Panc1 (cell line): ENCODE data around the gene CAPN8. TPM values are rescaled to one million over a fixed set of nuclear protein-coding genes. Genes with fewer than 3 reads are reported as not detected.

Experiments
- ATAC-seq: fragments of 200-7000 bp; cut with Tn5 transposase; 2 replicates; pipeline ENCODE4 v1.9.1; 2020; ENCODE audit warnings: mild to moderate bottlenecking, moderate library complexity
- Bru-seq: library from RNA; stranded (reverse); fragments of 400-500 nt; gene quantifications from one replicate; lab custom pipeline; 2021; lab: Mats Ljungman, UMichigan
- BruChase-seq, 2 experiments: library from RNA; stranded (reverse); fragments of 400-500 nt; gene quantifications; one replicate each; lab custom pipeline; 2021; lab: Mats Ljungman, UMichigan
- BruUV-seq: library from RNA; stranded (reverse); fragments of 400-500 nt; replicated peaks from 2 replicates; lab custom pipeline; 2021; lab: Mats Ljungman, UMichigan
- CTCF ChIA-PET: fragments of 300-600 bp; sonication (Branson Sonifier 250); formaldehyde crosslinking; loops from one replicate; lab custom pipeline; 2022; ENCODE audit warnings: antibody characterized with exemption; lab: Charles Lee
- POLR2A ChIA-PET: fragments of 300-600 bp; sonication (Branson Sonifier 250); formaldehyde crosslinking; loops from one replicate; lab custom pipeline; 2022; ENCODE audit warnings: antibody characterized with exemption; lab: Charles Lee
- DNase-seq: peaks from one replicate; pipeline ENCODE4 v3.0.0-alpha.2; 2010; ENCODE audit warnings: low read depth, low spot score
- H3K27ac ChIP-seq: 2 replicates; pipeline ENCODE4 v1.5.1; 2011; ENCODE audit warnings: mild to moderate bottlenecking, low read length, inconsistent platforms
- H3K27me3 ChIP-seq: fragments of 200-500 bp; sonication (Bioruptor generic); 2 replicates; pipeline ENCODE4 v1.6.0; 2014; ENCODE audit warnings: low read length, inconsistent platforms; ENCODE audit not compliant: control insufficient read depth, insufficient read depth
- H3K36me3 ChIP-seq: fragments of 200-500 bp; sonication (Bioruptor generic); 2 replicates; pipeline ENCODE4 v1.5.1; 2014; ENCODE audit warnings: inconsistent platforms, mild to moderate bottlenecking, low read length, moderate library complexity; ENCODE audit not compliant: control insufficient read depth, insufficient read depth
- H3K4me1 ChIP-seq: 2 replicates; pipeline ENCODE4 v1.5.1; 2011; ENCODE audit warnings: inconsistent platforms, mild to moderate bottlenecking, low read length, moderate library complexity; ENCODE audit not compliant: control insufficient read depth, insufficient read depth
- H3K4me3 ChIP-seq, 2 experiments: 2 replicates each; pipeline ENCODE4 v1.5.1; 2011 to 2012; ENCODE audit warnings: low read depth in 2 of 2, low read length in 2 of 2, mild to moderate bottlenecking in 2 of 2, inconsistent platforms in 1 of 2, moderate library complexity in 1 of 2
- H3K9me3 ChIP-seq: fragments of 200-500 bp; sonication (Bioruptor generic); 2 replicates; pipeline ENCODE4 v1.5.1; 2014; ENCODE audit warnings: low read depth, mild to moderate bottlenecking, inconsistent platforms, low read length, moderate library complexity; ENCODE audit not compliant: control insufficient read depth, insufficient read depth
- POLR2AphosphoS5 ChIP-seq: IDR thresholded peaks from 2 replicates; pipeline ENCODE4 v1.6.1; 2012; ENCODE audit warnings: mild to moderate bottlenecking, low read depth, low read length, moderate library complexity
- SIN3A ChIP-seq: IDR thresholded peaks from 2 replicates; pipeline ENCODE4 v1.6.1; 2012; ENCODE audit warnings: low read depth, mild to moderate bottlenecking, low read length, moderate library complexity, borderline replicate concordance; ENCODE audit not compliant: insufficient read depth
- TCF7L2 ChIP-seq: IDR thresholded peaks from 2 replicates; pipeline ENCODE4 v1.6.1; 2011; ENCODE audit warnings: mild to moderate bottlenecking, low read depth, low read length, inconsistent platforms
- in situ Hi-C: cut with HindIII; loops from 2 replicates; pipeline ENCODE4 v1.10.0; 2016; ENCODE audit warnings: low sequenced_read_pairs, low pct_unique_long_range_greater_than_20kb
- intact Hi-C: fragments of 100-400 bp; cut with micrococcal nuclease; formaldehyde crosslinking; loops from one replicate; pipeline ENCODE4 v1.10.0; 2022; ENCODE audit not compliant: unreplicated experiment
- long read RNA-seq: library from polyadenylated mRNA; unstranded; transcript quantifications from one replicate; pipeline ENCODE4 v2.0.0, GENCODE V29; 2021; ENCODE audit not compliant: unreplicated experiment
- polyA plus RNA-seq: library from polyadenylated mRNA; unstranded; fragments of >200 nt; gene quantifications from one replicate; pipeline ENCODE4 v1.2.1, GENCODE V29; 2012; ENCODE audit warnings: missing spikeins; ENCODE audit not compliant: insufficient read length
- total RNA-seq: library from RNA; stranded (reverse); gene quantifications from one replicate; pipeline ENCODE4 v1.2.1, GENCODE V29; 2021; ENCODE audit not compliant: unreplicated experiment
- TF ChIP-seq, protein P1 (sequence below): fragments of 450-650 bp; IDR thresholded peaks from 2 replicates; pipeline ENCODE4 v1.5.1; 2017; ENCODE audit warnings: mild to moderate bottlenecking
- TF ChIP-seq, protein P2 (sequence below), 2 experiments: IDR thresholded peaks; 2 replicates each; pipeline ENCODE4 v1.6.1; 2011 to 2012; ENCODE audit warnings: low read depth in 2 of 2, control low read depth in 1 of 2, low read length in 1 of 2, mild to moderate bottlenecking in 1 of 2, moderate library complexity in 1 of 2; ENCODE audit not compliant: insufficient read depth in 1 of 2

Gene CAPN8
- total RNA-seq (0.28 TPM), Bru-seq, nascent RNA (percentile 15 among the genes with signal in this experiment), BruChase-seq, experiment 1, labeled RNA remaining after a 2-hour chase (percentile 15 among the genes with signal in this experiment), BruChase-seq, experiment 2, labeled RNA remaining after a 6-hour chase (percentile 17 among the genes with signal in this experiment)
- polyA plus RNA-seq = 0.22 TPM
- long read RNA-seq = 0 reads

DNA sequence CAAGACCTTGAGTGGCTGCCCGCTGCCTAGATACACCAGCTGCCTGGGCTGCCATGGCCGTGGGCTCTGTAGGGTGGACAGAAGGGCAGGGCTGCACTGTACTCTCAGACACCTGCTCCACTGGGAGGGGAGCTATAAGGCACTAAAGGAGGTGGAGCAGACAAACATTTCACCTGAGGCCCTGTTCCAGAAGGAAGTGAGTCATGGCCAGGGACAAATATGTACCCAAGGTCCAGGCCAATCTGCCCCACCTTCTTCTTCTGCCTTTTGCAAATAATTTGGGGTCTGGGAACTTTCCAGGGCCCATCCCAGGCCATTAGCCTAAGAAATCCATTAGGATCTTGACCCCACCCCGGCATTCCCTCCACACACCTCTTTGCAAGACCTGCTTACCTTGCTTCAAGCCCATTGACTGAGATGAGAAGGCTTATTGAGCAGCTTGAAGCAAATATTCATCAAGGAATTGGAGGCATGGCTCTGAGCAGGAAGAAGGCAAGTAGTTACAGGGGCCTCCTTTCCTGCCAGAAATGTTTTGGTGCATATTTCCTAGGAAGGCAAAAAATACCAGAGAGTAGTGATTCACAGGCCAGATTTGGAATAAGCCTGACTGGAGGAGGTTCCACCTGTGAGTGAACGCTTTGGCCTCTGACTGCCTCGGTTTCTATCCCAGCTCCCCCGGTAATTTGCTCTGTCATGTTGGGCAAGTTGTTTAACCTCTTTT, at the start of gene CAPN8:
Gene CAPN8 (minus strand): TSS at position 110 of the 721 bp plus-strand sequence. CDS start 55 bp downstream, at position 55.
- intact Hi-C loops (no loop called here), in situ Hi-C loops (no loop called here)
- Histone ChIP-seq H3K4me1 (no peaks in the 10 kb centered on the region; the same call in 1 of the 2 replicates), H3K4me3 (no peak within 1 kb of the TSS), H3K36me3 (no peaks in the 10 kb centered on the region), H3K9me3 (no peaks in the 10 kb centered on the region), H3K27me3 (no peaks in the 10 kb centered on the region), H3K27ac (no peak within 1 kb of the TSS)
- no TSS peak for BruUV-seq
- DNase-seq = no peak
- TF ChIP-seq, protein P1, sequence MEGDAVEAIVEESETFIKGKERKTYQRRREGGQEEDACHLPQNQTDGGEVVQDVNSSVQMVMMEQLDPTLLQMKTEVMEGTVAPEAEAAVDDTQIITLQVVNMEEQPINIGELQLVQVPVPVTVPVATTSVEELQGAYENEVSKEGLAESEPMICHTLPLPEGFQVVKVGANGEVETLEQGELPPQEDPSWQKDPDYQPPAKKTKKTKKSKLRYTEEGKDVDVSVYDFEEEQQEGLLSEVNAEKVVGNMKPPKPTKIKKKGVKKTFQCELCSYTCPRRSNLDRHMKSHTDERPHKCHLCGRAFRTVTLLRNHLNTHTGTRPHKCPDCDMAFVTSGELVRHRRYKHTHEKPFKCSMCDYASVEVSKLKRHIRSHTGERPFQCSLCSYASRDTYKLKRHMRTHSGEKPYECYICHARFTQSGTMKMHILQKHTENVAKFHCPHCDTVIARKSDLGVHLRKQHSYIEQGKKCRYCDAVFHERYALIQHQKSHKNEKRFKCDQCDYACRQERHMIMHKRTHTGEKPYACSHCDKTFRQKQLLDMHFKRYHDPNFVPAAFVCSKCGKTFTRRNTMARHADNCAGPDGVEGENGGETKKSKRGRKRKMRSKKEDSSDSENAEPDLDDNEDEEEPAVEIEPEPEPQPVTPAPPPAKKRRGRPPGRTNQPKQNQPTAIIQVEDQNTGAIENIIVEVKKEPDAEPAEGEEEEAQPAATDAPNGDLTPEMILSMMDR = no peak
- no peak for TF ChIP-seq SIN3A
- TF ChIP-seq TCF7L2 = no peak
- TF ChIP-seq, protein P2, sequence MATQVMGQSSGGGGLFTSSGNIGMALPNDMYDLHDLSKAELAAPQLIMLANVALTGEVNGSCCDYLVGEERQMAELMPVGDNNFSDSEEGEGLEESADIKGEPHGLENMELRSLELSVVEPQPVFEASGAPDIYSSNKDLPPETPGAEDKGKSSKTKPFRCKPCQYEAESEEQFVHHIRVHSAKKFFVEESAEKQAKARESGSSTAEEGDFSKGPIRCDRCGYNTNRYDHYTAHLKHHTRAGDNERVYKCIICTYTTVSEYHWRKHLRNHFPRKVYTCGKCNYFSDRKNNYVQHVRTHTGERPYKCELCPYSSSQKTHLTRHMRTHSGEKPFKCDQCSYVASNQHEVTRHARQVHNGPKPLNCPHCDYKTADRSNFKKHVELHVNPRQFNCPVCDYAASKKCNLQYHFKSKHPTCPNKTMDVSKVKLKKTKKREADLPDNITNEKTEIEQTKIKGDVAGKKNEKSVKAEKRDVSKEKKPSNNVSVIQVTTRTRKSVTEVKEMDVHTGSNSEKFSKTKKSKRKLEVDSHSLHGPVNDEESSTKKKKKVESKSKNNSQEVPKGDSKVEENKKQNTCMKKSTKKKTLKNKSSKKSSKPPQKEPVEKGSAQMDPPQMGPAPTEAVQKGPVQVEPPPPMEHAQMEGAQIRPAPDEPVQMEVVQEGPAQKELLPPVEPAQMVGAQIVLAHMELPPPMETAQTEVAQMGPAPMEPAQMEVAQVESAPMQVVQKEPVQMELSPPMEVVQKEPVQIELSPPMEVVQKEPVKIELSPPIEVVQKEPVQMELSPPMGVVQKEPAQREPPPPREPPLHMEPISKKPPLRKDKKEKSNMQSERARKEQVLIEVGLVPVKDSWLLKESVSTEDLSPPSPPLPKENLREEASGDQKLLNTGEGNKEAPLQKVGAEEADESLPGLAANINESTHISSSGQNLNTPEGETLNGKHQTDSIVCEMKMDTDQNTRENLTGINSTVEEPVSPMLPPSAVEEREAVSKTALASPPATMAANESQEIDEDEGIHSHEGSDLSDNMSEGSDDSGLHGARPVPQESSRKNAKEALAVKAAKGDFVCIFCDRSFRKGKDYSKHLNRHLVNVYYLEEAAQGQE (IDR thresholded peaks at IDR 0.05; ENCODE audit: insufficient read depth in 1 of 2, low read depth in 2 of 2, low read length in 1 of 2) = no peak
- no peak for TF ChIP-seq POLR2AphosphoS5
- no peak; the same call in 1 of the 2 replicates for ATAC-seq
- POLR2A ChIA-PET = no interaction called here
- CTCF ChIA-PET = no interaction called here

DNA sequence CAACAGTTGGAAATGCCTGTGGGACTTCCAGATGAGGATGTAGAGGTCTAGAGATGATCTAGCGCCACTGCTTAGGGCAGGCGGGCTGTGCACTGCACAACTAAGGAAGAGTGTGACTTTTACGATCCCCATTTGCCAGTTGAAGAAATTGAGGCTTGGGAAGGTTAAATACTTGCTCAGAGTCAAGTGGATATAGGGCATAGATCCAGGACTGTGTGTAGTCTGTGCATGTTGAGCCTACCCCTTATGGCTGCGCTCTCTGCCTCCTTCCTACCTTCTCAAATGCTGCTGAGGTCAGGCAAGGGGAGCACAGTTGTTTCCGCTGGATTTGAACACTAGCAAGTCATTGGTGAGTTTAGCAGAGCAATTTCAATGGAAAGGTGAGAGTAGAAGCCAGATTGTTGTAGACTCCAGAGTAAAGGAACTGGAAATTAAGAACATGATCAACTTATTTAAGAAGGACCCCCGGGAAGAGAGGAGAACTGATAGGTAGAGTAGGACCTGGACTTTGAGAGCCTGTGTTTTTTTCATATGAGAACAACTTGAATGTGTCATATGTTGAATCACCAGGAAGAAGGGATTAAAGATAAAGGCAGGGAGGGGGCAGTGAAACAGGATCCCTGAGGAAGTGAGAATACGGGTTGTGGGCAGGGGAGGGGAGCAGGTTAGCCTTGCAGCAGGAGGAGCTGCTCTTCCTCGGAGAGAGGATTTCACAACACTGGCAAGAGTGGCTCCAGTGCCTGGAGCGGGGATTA, 49.5 kb upstream of the CAPN8 start:
- BruUV-seq = no TSS peak
- H3K4me1 ChIP-seq = peaks cover 56% of the 10 kb centered on the region
- ATAC-seq (no peak), DNase-seq (no peak)
- peak overlapping the region; percentile 74 to 93 for H3K4me3 ChIP-seq
- in situ Hi-C loops (no loop called here), intact Hi-C loops (loop anchor here (5.0 kb wide), 1 partner anchor 32 kb away; no protein-coding TSS in a partner anchor)
- TF ChIP-seq, protein P1 = no peak
- TF ChIP-seq, protein P2 (IDR thresholded peaks at IDR 0.05; ENCODE audit: insufficient read depth in 1 of 2, low read depth in 2 of 2, low read length in 1 of 2) = no peak
- TF ChIP-seq SIN3A (no peak), TCF7L2 (no peak), POLR2AphosphoS5 (no peak)
- ChIA-PET CTCF (no interaction called here), POLR2A (no interaction called here)
- H3K27ac ChIP-seq = peak overlapping the region; percentile 96
- H3K27me3 ChIP-seq = no peaks in the 10 kb centered on the region
- no peaks in the 10 kb centered on the region for H3K9me3 ChIP-seq
- H3K36me3 ChIP-seq = peaks cover 12% of the 10 kb centered on the region
